HG02840 (cell line): ENCODE measurements around the gene CMYA5.
"Not testable (repeated sequence)": the region's sequence is repeated elsewhere in the genome, so short reads cannot be mapped to it uniquely, and the experiment has no call there.

ENCODE experiments used
- ATAC-seq: cut with Tn5 transposase; IDR thresholded peaks from one replicate; pipeline ENCODE4 v1.9.1; 2021; ENCODE audit warnings: mild to moderate bottlenecking, moderate library complexity, moderate number of reproducible peaks; ENCODE audit not compliant: unreplicated experiment, low FRiP score

Gene CMYA5

DNA sequence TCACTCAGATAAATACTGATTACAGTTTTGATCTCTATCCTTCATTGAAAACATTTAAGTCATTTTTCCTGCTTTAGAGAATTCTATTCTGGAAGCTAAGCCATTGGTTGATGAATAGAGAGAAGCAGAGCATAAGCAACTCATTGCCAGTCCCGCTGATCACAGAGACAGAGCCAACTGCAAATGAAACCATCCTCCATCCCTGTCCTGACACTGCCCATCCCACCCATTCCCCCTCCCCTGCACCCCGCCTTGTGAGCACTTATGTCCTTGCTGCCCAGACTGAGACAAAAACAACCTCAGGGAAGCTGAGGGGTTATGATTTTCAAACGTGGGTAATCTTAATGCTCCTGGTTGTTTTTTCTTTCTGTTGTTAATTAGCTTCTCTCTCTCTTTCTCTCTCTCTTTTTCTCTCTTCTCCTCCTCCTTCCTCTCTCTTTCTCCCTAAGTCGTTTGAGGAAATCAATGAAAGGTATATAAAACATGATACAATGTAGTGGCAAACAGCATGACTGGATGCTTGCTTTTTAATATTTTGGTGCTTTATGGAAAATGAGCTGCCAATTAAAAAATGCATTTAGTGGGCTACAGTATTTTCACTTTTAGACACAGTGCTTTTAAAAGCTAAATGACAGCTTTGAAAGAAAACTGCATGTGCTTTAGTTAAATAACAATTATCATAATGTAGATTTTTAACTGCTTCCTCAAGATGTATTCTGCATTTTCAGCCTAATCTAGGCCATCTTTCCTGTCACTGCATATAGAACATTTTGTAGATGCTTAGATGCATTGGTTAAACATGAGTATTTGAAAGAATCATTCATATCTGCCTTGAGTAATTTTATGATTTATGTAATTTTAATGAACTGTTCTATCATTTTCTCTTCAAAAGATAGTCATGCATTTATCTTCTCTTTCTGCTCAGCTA lies 57.3 kb downstream of the CMYA5 start:
- ATAC-seq = no peak

GRCh38 chr5:79750611-79751510 lies 61.2 kb downstream of the CMYA5 start:
- no peak for ATAC-seq

GRCh38 chr5:79753092-79753491 lies 63.5 kb downstream of the CMYA5 start:
- no peak for ATAC-seq

DNA sequence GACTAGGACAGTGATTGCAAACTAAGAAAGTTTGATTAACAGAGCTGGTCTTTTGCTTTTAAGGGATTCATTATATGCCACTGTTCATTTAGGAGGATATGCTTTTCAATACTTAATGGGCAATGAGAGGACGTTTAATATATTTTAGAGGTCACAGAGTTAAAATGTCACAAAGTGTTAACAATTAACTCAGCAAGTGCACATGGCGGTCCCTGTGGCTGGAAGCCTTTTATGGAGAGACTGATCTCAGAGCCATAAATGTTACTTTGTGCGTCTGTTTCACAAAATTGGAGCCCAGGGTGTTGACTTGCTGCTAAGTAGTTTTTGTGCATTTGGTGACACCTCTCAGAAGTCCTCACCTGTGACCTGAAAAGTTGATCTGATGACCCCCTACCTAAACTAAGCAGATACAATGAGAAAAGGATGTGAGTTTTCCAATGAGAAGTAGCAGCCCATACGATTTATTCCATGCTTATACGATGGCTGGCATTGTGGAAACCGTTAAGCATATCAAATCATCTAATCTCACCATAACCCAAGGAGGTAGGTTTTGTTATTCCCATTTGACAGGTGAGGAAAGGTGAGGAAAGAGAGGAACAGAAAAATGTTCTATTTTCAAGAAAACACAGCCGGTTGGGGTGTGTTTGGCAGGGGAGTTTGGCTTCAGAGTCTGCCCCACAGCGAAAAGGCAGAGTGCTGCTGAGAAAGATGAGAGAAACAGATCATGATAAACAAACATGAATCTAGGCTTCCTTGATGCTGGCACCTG lies 64.4 kb downstream of the CMYA5 start:
- no peak for ATAC-seq

DNA sequence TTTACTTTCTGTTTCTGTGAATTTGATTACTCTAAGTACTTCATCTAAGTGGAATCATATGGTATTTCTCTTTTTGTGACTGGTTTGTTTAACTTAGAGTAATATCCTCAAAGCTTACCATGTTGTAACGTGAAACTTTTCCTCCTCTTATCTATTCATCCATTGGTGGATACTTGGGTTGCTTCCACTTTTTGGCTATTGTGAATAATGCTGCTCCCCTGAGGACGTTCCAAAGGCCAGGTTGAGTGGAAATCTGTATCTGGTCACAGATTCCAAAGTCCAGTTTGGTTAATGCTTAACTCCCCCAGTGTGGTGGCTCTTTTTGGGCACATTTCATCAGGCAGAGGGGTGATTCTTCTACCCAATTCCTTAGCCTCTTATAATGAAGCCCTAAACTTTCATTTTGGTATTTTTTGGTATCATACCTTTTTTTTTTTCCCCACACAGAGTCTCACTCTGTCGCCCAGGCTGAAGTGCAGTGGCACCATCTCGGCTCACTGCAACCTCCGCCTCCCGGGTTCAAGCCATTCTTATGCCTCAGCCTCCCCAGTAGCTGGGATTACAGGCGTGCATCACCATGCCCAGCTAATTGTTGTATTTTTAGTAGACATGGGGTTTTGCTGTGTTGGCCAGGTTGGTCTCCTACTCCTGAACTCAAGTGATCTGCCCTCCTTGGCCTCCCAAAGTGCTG lies 65.4 kb downstream of the CMYA5 start:
- ATAC-seq = no peak

GRCh38 chr5:79756076-79756475 lies 66.4 kb downstream of the CMYA5 start:
- ATAC-seq = no peak

DNA sequence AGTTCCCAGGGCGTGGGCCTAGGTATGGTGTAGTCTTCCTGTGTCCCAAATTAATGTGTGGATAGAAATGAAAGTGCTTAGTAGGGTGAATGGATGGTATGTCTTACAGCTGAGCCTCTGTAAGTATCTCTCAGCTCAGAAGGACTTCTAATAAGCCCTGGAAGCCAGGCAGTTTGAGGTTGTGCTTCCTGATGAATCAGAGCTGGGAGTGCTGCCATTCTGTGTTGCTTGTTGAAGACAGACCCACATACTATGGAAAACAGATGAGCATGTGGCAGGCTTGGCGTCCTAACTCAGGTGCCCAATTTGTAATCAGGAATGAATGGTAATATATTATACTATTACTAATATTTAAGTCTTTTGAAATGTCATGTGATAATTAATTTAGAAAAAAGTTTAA lies 69.8 kb downstream of the CMYA5 start:
- no peak for ATAC-seq

DNA sequence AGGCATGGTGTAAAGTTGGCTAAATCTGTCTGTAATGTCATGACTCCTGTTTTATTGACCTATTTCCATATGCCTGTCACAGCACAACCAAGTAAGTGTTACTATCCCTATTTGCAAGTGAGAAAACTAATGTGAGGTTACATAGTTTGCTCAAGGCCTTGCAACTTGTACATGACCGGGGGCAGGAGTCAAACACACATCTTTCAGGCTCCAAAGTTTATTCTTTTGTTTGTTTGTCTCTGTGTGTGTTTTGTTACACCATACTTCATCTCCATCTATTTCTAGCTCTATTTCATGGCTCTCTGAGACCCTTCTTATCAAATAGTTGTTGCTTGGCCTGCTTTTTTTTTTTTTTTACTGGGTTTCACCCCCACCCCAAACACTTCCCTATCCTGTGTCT lies 70.2 kb downstream of the CMYA5 start:
- ATAC-seq = no peak

DNA sequence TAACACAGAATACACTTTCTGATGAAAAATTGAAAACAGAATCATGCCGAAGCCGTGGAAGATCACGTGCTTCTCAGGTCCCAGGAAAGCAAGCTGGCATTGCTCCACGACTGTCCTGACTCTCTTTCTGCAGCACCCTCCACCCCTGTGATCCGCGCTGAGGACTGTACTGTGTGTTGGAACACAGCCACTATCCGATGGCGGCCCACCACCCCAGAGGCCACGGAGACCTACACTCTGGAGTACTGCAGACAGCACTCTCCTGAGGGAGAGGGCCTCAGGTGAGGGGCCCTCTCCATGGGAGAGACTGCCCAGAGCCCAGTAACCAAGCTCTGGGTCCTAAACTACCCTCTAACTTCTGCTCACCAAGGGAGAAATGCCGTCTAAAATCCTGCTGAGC lies 73.3 kb downstream of the CMYA5 start:
- ATAC-seq = no peak

GRCh38 chr5:79764147-79764546 lies 74.5 kb downstream of the CMYA5 start:
- not testable (repeated sequence) for ATAC-seq

DNA sequence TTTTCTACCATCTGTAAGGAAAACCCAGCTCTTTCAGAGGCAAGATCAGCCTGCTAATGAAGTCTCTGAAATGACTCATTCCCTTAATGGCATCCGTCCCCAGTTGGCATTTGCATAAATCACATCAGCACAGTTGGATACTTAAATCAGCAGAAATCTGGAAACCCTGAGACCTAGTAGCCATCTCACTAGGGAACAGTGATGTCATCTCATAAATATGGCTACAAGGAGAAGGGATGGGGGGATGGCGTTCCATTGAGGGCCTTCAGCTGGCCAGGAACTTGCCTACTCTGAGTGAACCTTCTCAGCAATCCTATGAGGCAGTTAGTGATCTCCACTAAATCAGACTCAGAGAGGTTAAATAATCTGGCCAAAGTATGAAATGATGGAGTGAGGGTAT lies 81.8 kb downstream of the CMYA5 start:
- no peak for ATAC-seq

DNA sequence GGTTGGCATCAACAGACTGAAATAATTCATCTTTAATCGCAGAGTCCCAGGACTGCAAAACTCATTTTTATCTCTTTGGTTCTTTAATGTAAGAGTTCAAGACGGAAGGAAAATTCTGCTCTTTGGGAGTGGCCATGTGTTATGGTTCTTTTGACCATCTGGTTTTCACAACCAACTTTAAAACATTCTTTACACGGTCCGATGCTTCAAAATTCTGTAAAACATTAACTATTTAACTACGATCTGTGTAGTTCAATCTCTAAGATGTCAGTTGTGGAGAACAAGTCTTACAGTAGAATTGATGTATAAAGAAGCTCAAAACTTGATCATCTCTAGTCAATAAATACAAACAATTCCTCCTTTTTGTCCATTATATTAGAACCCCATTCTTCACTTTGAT lies 83.0 kb downstream of the CMYA5 start:
- no peak for ATAC-seq

- no peak for ATAC-seq
Measured at GRCh38 chr5:79773612-79774011, 84.0 kb downstream of the CMYA5 start.

GRCh38 chr5:79774171-79774854 lies 84.7 kb downstream of the CMYA5 start:
- ATAC-seq = no peak

- no peak for ATAC-seq
Measured at GRCh38 chr5:79774855-79775237, 85.2 kb downstream of the CMYA5 start.

- ATAC-seq = not testable (repeated sequence)
Measured at GRCh38 chr5:79784741-79785140, 95.1 kb downstream of the CMYA5 start.

DNA sequence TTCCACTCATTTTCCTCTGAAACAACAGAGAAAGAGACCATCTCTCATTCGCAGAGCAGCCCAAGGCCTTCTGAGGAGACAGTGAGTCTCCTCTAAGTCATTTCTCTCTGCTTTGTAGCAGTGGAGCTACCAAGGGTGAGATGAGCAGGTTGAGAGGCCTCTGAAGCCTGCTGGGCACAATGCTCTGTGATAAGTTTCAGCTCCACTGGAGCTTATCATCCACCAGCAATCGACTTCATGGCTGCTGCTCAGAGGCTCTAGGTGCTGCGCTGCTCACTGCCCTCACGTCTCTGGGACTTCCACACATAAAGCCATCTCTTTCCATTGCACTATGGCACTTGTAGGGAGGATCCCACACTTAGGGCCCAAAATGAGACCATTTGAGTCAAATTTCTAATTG lies 96.3 kb downstream of the CMYA5 start:
- ATAC-seq = no peak

- ATAC-seq = no peak
Measured at GRCh38 chr5:79787448-79787847, 97.8 kb downstream of the CMYA5 start.

DNA sequence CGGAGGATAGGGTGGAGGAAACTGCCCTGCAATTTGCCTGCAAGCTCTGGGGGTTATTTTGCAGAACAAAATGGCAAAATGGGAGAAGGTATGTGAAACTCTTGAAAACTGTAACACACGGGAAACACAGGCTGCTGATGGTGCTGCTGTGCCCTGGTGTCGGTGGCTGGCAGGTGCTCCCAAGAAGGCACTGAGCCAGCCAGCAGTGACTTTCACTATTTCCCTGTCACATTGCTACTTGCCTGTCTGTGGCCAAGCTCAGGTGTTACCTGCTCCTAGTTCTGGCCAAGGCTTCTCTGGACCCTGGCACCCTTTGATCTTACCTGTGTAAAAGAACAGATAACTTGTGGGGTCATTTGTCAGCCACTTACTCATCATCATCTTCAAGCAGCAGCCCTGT lies 102.2 kb downstream of the CMYA5 start:
- ATAC-seq = no peak

GRCh38 chr5:79792463-79792862 lies 102.8 kb downstream of the CMYA5 start:
- ATAC-seq = no peak
